Measurements from ENCODE around the gene SLC41A1.

SLC41A1 gene

DNA sequence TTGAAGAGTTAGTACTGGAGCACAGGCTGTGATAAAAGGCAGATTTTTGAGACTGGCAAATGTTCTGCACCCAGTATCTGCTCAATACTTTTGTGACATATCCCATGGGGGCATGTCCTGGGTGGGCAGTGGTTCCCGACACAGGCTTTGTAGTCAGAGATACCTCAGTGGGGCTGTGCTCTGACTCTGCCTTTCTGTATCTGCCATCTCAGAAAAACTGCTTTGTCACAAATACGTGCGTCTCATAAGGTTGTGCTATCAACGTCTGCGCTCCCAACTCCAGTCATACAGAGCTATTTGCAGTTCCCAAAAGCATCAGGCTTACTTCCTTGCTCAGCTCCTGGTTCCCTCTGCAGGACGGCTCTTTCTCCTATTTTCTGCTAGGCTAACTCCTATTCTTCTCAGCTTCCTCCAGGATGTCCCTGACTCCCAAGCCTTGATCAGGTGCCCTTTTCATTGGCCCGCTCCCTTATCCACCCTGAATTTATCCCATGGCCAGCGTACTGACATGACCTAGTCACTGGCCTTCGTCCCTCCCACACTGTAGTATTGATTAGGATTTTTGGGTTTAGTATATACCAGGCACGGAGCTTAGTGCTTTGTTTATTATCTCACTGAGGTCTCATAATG is 25.6 kb downstream of the SLC41A1 start:
- H3K4me3 ChIP-seq (ENCODE audit: low read length): no peak overlapping the region
- DNase-seq (ENCODE audit: low read depth): no peak
- TF ChIP-seq, protein P1, sequence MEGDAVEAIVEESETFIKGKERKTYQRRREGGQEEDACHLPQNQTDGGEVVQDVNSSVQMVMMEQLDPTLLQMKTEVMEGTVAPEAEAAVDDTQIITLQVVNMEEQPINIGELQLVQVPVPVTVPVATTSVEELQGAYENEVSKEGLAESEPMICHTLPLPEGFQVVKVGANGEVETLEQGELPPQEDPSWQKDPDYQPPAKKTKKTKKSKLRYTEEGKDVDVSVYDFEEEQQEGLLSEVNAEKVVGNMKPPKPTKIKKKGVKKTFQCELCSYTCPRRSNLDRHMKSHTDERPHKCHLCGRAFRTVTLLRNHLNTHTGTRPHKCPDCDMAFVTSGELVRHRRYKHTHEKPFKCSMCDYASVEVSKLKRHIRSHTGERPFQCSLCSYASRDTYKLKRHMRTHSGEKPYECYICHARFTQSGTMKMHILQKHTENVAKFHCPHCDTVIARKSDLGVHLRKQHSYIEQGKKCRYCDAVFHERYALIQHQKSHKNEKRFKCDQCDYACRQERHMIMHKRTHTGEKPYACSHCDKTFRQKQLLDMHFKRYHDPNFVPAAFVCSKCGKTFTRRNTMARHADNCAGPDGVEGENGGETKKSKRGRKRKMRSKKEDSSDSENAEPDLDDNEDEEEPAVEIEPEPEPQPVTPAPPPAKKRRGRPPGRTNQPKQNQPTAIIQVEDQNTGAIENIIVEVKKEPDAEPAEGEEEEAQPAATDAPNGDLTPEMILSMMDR (conservative IDR thresholded peaks at IDR 0.05; ENCODE audit: low read depth, low read length): no peak

DNA sequence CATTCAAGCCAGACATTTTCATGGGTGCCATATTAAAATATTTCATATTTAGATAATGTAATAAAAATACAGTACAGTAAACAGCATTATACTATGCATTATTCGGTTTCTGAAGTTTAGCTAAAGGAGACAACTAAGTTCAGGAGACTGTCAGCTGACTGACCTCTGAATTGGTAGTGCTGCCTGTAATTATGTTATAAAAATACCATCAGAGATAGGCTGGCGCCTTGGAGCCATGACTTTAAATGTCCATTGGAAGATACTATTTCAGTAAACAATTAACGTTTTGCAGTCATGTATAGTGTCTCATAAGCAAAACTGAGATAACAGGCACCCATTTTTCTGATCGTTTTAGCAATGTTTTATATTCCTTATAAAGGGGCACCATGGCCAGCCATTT is 26.4 kb downstream of the SLC41A1 start:
- no peak overlapping the region for H3K4me3 ChIP-seq (ENCODE audit: low read length)
- TF ChIP-seq, protein P1 (conservative IDR thresholded peaks at IDR 0.05; ENCODE audit: low read depth, low read length): no peak
- no peak for DNase-seq (ENCODE audit: low read depth)

DNA sequence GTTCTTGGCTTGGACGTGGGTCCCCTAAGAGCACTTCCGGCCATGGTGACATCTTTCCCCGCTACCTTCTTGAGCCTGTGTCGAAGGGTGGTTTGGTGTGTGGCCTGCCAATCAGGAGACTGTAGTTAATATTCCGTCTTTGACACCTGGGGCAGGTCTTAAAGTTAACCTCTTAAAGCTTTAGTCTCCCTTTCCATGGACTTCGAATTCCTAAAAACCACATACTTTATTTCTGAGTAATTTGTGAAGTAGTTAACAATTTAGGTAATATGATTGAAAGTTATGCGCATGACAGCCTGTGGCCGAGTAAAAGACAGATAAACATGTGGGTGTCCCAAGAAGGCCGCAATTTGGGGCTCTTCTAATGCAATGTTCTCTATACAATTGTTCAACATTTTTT is 27.6 kb downstream of the SLC41A1 start:
- H3K4me3 ChIP-seq (ENCODE audit: low read length): no peak overlapping the region
- TF ChIP-seq, protein P1 (conservative IDR thresholded peaks at IDR 0.05; ENCODE audit: low read depth, low read length): no peak
- no peak for DNase-seq (ENCODE audit: low read depth)

DNA sequence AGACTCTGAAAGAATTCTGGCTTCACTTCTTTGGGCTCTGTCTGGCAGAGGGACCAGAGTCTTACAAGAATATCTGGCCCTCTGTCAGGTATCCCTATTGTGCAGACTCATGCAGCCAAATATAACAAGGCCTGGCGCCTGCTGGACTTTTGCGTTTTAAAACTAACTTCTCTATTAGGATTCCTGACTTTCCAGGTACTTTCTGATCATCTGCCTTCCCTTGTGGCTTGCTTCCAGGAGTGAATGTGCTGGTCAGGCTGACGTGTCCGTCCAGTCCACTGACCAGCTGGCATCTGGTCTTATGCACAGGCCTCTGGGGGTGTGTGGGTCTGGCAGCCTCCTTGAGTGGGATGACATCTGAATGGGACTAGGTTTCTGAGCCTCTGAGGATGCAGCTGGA is 29.1 kb downstream of the SLC41A1 start:
- TF ChIP-seq, protein P1 (conservative IDR thresholded peaks at IDR 0.05; ENCODE audit: low read depth, low read length): no peak
- H3K4me3 ChIP-seq (ENCODE audit: low read length): no peak overlapping the region
- no peak for DNase-seq (ENCODE audit: low read depth)

DNA sequence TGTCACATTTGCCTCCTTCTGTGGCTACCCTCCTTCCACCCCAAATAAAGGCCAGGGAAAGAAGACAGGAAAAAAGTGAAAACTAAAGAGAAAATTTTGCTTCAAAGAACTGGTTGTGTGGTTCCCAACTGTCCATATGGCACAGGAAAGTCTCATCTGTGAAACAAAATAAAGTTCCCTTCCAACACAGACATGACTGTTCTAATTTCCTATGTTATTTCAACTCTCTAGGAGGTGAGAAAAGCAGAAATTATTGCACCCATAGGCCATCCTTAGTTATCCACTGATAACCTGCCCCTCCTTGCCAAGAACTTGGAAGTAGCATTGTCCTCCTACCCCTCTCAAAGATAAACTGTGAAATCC is 29.6 kb downstream of the SLC41A1 start:
- TF ChIP-seq, protein P1 (conservative IDR thresholded peaks at IDR 0.05; ENCODE audit: low read depth, low read length): no peak
- DNase-seq (ENCODE audit: low read depth): no peak
- H3K4me3 ChIP-seq (ENCODE audit: low read length): no peak overlapping the region

DNA sequence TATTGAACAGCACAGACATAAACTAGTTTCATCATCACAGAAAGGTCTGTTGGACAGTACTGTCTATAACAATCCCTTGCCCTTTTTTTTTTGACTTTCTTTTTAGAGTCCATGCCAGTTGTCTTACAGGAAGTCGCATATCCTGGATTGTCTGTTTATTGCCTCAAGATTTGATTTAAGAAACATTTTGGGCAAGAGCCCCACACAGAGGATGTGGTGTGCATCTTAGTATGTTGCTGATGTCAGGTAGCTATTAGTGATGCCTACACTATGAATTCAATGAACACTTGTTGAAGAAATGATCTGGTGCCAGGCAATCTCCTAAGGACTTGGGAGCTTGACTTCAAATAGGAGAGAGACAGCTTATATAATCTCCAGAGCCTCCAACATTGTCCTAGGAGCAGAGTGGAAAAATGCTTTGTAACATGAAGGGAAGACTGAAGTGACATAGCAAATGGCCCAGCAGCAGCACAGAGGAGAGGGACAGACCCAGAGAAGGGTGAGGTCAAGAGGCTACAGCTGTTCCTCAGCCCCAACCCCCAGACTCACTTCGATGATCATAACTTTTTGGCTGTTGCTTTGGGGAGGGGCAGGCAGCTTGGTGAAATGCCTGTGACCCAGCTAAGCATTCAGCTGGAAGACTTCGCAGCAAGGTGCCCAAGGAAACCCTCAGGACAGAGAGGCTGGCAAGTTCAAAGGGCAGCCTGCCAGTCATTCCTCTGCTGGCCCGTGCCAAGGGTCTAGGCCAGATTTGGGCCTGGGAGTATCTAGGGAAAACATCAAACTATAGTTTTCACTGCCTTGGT is 30.2 kb downstream of the SLC41A1 start:
- no peak for DNase-seq (ENCODE audit: low read depth)
- H3K4me3 ChIP-seq (ENCODE audit: low read length): no peak overlapping the region
- TF ChIP-seq, protein P1 (conservative IDR thresholded peaks at IDR 0.05; ENCODE audit: low read depth, low read length): no peak

DNA sequence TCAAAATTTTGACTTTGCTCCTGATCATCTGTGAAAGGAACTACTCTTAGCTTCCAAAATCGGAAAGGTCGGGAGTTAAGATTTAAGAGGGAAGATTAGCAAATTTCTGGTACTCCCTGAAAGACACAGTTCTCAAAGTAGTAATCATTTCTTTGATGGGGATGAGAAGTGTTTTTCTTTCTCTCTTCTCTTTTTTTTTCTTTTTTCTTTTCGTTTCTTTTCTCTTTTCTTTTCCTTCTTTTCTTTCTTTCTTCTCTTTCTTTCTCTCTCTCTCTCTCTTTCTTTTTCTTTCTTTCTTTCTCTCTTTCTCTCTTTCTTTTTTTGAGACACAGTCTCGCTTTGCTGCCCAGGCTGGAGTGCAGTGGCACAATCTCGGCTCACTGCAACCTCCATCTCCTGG is 32.7 kb downstream of the SLC41A1 start:
- H3K4me3 ChIP-seq (ENCODE audit: low read length): no peak overlapping the region
- TF ChIP-seq, protein P1 (conservative IDR thresholded peaks at IDR 0.05; ENCODE audit: low read depth, low read length): no peak
- DNase-seq (ENCODE audit: low read depth): no peak

All from retinal pigment epithelial cell (primary cell).